ENCODE data around the gene RAPGEF1.

DNA sequence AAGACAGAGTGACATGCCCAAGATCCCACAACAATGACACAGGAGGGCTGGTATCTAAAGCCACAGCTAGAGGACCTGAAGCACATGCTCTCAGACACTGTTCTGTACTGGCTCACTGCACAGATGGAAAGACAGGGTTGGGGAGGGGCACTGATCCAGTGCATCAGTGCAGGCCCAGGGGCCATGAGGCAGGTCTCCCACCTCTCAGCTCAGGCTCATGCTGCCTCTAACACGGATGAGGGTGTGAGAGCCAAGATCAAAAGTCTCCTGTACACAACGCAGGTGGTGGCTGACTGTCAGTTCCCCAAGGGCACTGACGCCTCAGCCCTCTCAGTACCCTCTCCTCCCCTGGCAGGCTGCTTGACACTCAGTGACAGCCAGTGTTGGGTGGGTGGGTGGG, 10.9 kb downstream of the RAPGEF1 start:
- no peak for TF ChIP-seq REST (IDR thresholded peaks at IDR 0.05; ENCODE audit: insufficient replicate concordance, low read depth)
- TF ChIP-seq, protein P1, sequence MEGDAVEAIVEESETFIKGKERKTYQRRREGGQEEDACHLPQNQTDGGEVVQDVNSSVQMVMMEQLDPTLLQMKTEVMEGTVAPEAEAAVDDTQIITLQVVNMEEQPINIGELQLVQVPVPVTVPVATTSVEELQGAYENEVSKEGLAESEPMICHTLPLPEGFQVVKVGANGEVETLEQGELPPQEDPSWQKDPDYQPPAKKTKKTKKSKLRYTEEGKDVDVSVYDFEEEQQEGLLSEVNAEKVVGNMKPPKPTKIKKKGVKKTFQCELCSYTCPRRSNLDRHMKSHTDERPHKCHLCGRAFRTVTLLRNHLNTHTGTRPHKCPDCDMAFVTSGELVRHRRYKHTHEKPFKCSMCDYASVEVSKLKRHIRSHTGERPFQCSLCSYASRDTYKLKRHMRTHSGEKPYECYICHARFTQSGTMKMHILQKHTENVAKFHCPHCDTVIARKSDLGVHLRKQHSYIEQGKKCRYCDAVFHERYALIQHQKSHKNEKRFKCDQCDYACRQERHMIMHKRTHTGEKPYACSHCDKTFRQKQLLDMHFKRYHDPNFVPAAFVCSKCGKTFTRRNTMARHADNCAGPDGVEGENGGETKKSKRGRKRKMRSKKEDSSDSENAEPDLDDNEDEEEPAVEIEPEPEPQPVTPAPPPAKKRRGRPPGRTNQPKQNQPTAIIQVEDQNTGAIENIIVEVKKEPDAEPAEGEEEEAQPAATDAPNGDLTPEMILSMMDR (IDR thresholded peaks at IDR 0.05; ENCODE audit: insufficient read depth, low read length), result no peak
